Activated CD8-positive, alpha-beta T cell treated with anti-CD3 and anti-CD28 coated beads for 36 hours (primary cell): ENCODE results near the gene NTRK1. TPM values are rescaled to one million over a fixed set of nuclear protein-coding genes. Genes with fewer than 3 reads are reported as not detected.

Experiments used
- ATAC-seq: fragments of 200-7000 bp; cut with Tn5 transposase; one replicate; pipeline ENCODE4 v1.10.0; 2021; ENCODE audit warnings: mild to moderate bottlenecking, moderate library complexity
- CTCF ChIA-PET: fragments of 350-600 bp; sonication (Branson Sonifier 250); formaldehyde crosslinking; loops from one replicate; lab custom pipeline; 2021; ENCODE audit warnings: antibody characterized with exemption; lab: Charles Lee
- POLR2A ChIA-PET: fragments of 350-600 bp; sonication (Branson Sonifier 250); formaldehyde crosslinking; loops from one replicate; lab custom pipeline; 2021; ENCODE audit warnings: antibody characterized with exemption; lab: Charles Lee
- DNase-seq: peaks from one replicate; pipeline ENCODE4 v3.0.0-alpha.2; 2020
- H3K27ac Mint-ChIP-seq: one replicate; pipeline ENCODE4 v1.8.0; 2021; ENCODE audit warnings: mild to moderate bottlenecking, mixed read lengths
- H3K27me3 Mint-ChIP-seq: one replicate; pipeline ENCODE4 v1.8.0; 2021; ENCODE audit warnings: mixed read lengths
- H3K36me3 Mint-ChIP-seq: one replicate; pipeline ENCODE4 v1.8.0; 2021; ENCODE audit warnings: low read depth, mixed read lengths
- H3K4me1 Mint-ChIP-seq: one replicate; pipeline ENCODE4 v1.8.0; 2021; ENCODE audit warnings: low read depth, mixed read lengths
- H3K4me3 Mint-ChIP-seq: one replicate; pipeline ENCODE4 v1.8.0; 2021; ENCODE audit warnings: mild to moderate bottlenecking, moderate library complexity, mixed read lengths
- H3K9me3 Mint-ChIP-seq: one replicate; pipeline ENCODE4 v1.8.0; 2021; ENCODE audit warnings: mixed read lengths
- intact Hi-C: fragments of 100-400 bp; cut with micrococcal nuclease; formaldehyde crosslinking; loops from one replicate; pipeline ENCODE4 v1.10.0; 2022
- total RNA-seq, 2 experiments: library from RNA; stranded (reverse); gene quantifications; one replicate each; pipeline ENCODE4 v1.2.3, GENCODE V29; 2021
- TF ChIP-seq, protein P1 (sequence below): fragments of 200-600 bp; IDR thresholded peaks from one replicate; pipeline ENCODE4 v1.8.0; 2022; ENCODE audit warnings: antibody characterized with exemption, mild to moderate bottlenecking

The NTRK1 gene
- total RNA-seq, 2 experiments from 2014 or later, result 23.5 to 25.9 TPM

DNA sequence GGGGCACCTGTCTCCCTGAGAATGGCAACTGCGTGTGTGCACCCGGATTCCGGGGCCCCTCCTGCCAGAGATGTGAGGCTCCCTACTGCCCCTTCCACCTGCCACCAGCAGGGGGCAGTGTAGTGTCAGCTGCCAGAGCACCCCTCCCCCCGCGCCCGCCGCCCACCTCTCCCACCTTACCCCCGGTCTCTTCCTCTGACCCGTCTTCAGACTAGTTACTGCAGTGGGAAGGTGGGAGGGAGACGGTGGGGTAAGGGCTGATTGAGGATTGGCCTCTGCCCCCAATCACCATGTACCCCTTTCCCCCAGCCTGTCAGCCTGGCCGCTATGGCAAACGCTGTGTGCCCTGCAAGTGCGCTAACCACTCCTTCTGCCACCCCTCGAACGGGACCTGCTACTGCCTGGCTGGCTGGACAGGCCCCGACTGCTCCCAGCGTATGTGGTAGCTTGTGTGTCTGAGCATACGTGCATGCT lies 49.7 kb downstream of the NTRK1 start:
- Mint-ChIP-seq H3K27ac (no peak overlapping the region), H3K36me3 (no peaks in the 10 kb centered on the region), H3K9me3 (no peaks in the 10 kb centered on the region), H3K4me3 (no peak overlapping the region), H3K27me3 (peaks cover 13% of the 10 kb centered on the region), H3K4me1 (peaks cover 3% of the 10 kb centered on the region)
- intact Hi-C loops, result no loop called here
- TF ChIP-seq, protein P1, sequence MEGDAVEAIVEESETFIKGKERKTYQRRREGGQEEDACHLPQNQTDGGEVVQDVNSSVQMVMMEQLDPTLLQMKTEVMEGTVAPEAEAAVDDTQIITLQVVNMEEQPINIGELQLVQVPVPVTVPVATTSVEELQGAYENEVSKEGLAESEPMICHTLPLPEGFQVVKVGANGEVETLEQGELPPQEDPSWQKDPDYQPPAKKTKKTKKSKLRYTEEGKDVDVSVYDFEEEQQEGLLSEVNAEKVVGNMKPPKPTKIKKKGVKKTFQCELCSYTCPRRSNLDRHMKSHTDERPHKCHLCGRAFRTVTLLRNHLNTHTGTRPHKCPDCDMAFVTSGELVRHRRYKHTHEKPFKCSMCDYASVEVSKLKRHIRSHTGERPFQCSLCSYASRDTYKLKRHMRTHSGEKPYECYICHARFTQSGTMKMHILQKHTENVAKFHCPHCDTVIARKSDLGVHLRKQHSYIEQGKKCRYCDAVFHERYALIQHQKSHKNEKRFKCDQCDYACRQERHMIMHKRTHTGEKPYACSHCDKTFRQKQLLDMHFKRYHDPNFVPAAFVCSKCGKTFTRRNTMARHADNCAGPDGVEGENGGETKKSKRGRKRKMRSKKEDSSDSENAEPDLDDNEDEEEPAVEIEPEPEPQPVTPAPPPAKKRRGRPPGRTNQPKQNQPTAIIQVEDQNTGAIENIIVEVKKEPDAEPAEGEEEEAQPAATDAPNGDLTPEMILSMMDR, result peak; percentile 99
- ChIA-PET CTCF (interaction anchor here (0.7 to 3.9 kb wide), 20 partner anchors 9 to 283 kb away, joined by 3 to 29 read pairs (median 4); no protein-coding TSS in a partner anchor), POLR2A (no interaction called here)
- DNase-seq (peak; percentile 76), ATAC-seq (peak; percentile 83)

DNA sequence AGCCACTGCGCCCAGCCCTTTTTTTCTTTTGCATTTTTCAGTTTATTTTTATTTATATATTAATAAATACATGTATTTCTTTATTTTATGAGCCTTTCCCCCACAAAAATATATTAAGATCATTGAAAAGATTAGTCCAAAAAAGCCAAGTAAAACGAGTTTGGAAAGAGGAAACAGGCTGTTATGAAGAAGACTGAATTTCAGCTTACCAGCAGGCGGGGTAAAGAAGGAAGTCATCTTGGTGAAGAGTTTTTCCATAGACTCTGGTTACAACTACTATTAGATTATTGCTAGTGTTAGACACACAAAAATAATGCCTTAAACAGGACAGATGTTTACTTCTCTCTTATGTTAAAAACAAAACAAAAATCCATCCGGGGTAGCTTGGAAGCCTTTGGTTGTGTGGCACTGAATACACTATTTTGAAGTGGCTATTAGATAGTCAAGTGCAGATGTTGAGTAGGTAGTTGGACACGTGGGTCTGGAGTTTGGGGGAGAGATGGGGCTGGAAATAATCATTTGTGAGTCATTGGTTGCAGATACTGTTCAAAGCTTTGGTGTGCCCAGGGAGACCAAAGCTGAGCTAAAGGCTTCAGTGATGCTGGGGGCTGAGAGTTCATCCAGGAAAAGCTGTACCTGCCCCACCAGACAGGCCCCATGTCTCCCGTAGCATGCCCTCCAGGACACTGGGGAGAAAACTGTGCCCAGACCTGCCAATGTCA lies 51.1 kb downstream of the NTRK1 start:
- no peak overlapping the region for H3K27ac Mint-ChIP-seq
- TF ChIP-seq, protein P1, result no peak
- ChIA-PET CTCF (interaction anchor here (0.6 to 3.9 kb wide), 15 partner anchors 10 to 222 kb away, joined by 3 to 29 read pairs (median 4); no protein-coding TSS in a partner anchor), POLR2A (no interaction called here)
- H3K4me1 Mint-ChIP-seq, result peaks cover 3% of the 10 kb centered on the region
- no peaks in the 10 kb centered on the region for H3K36me3 Mint-ChIP-seq
- intact Hi-C loops, result no loop called here
- H3K9me3 Mint-ChIP-seq, result no peaks in the 10 kb centered on the region
- H3K4me3 Mint-ChIP-seq, result no peak overlapping the region
- no peak for ATAC-seq
- DNase-seq, result no peak
- H3K27me3 Mint-ChIP-seq, result peaks cover 9% of the 10 kb centered on the region

DNA sequence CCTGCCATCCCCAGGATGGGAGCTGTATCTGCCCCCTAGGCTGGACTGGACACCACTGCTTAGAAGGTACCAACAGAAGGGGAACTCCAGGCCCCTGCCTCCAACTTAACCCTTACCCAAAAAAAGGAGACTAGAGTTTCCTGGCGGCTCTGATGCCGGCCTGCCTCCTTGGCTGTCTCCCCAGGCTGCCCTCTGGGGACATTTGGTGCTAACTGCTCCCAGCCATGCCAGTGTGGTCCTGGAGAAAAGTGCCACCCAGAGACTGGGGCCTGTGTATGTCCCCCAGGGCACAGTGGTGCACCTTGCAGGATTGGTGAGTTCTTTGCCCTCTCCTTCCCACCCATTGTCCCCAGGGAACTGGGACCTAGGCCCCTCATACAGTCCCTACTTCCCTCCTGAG lies 51.6 kb downstream of the NTRK1 start:
- intact Hi-C loops, result no loop called here
- Mint-ChIP-seq H3K27me3 (peaks cover 10% of the 10 kb centered on the region), H3K27ac (no peak overlapping the region), H3K9me3 (no peaks in the 10 kb centered on the region), H3K36me3 (no peaks in the 10 kb centered on the region), H3K4me3 (no peak overlapping the region), H3K4me1 (peaks cover 3% of the 10 kb centered on the region)
- TF ChIP-seq, protein P1, result no peak
- POLR2A ChIA-PET, result no interaction called here
- CTCF ChIA-PET, result interaction anchor here (0.6 to 3.9 kb wide), 11 partner anchors 10 to 223 kb away, joined by 3 to 29 read pairs (median 5); no protein-coding TSS in a partner anchor
- DNase-seq (no peak), ATAC-seq (no peak)

DNA sequence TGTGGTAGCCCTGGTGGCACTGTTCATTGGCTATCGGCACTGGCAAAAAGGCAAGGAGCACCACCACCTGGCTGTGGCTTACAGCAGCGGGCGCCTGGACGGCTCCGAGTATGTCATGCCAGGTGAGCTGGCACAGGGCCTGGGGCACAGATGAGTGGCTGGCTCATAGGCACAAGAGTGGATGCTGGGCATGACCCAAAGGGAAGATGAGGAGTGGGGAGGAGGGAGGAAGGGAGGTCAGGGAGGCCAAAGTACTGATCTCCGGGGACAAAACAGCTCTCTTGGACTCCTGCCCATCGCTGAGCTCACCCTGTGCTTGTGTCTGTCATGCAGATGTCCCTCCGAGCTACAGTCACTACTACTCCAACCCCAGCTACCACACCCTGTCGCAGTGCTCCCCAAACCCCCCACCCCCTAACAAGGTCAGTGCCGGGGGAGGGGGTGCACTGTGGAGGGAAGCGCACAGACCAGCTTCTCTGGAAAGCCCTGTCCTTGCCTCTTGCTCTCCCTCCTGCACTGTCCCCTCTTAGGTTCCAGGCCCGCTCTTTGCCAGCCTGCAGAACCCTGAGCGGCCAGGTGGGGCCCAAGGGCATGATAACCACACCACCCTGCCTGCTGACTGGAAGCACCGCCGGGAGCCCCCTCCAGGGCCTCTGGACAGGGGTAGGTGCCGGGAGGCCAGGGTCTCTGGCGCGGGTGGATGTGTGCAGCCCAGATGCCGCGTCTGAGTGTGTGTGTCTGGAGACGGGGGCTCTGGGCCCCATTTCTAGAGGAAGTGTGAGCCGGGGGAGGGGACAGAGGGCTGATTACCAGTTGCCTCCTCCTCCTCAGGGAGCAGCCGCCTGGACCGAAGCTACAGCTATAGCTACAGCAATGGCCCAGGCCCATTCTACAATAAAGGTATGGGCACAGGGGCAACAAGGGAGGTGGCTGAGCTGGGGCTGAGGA lies 52.5 kb downstream of the NTRK1 start:
- ChIA-PET POLR2A (interaction anchor here (1.2 kb wide), 1 partner anchor 11 kb away, joined by 4 read pairs; no protein-coding TSS in a partner anchor), CTCF (interaction anchor here (1.3 to 3.9 kb wide), 4 partner anchors 9 to 74 kb away, joined by 4 to 29 read pairs (median 8); no protein-coding TSS in a partner anchor)
- no peak overlapping the region for H3K4me3 Mint-ChIP-seq
- DNase-seq (no peak), ATAC-seq (no peak)
- no peaks in the 10 kb centered on the region for H3K9me3 Mint-ChIP-seq
- H3K27ac Mint-ChIP-seq, result no peak overlapping the region
- TF ChIP-seq, protein P1, result no peak
- peaks cover 13% of the 10 kb centered on the region for H3K27me3 Mint-ChIP-seq
- peaks cover 3% of the 10 kb centered on the region for H3K4me1 Mint-ChIP-seq
- intact Hi-C loops, result no loop called here
- H3K36me3 Mint-ChIP-seq, result no peaks in the 10 kb centered on the region
